A673 (cell line): ENCODE data around the gene NTMT2. TPM values are rescaled to one million over a fixed set of nuclear protein-coding genes. Genes with fewer than 3 reads are reported as not detected.

Experiments
- BruUV-seq: library from RNA; stranded (reverse); fragments of 400-500 nt; replicated peaks from 2 replicates; lab custom pipeline; 2021; lab: Mats Ljungman, UMichigan
- CTCF ChIA-PET: fragments of 300-600 bp; sonication (Branson Sonifier 250); formaldehyde crosslinking; loops from one replicate; lab custom pipeline; 2022; ENCODE audit warnings: antibody characterized with exemption; lab: Charles Lee
- POLR2A ChIA-PET: fragments of 300-600 bp; sonication (Branson Sonifier 250); formaldehyde crosslinking; loops from one replicate; lab custom pipeline; 2022; ENCODE audit warnings: antibody characterized with exemption; ENCODE audit not compliant: low non-redundant PET; lab: Charles Lee
- DNase-seq: peaks from one replicate; pipeline ENCODE4 v3.0.0-alpha.2; 2015; ENCODE audit warnings: low spot score
- H3K27ac ChIP-seq: fragments of 200-600 bp; sonication (generic); 2 replicates; pipeline ENCODE4 v1.5.1; 2016; ENCODE audit warnings: mixed run types, low read depth, mild to moderate bottlenecking, mixed read lengths, antibody characterized with exemption, low read length; ENCODE audit not compliant: poor library complexity, severe bottlenecking
- H3K27me3 ChIP-seq: fragments of 200-600 bp; sonication (generic); replicated peaks from 2 replicates; pipeline ENCODE4 v1.6.1; 2017; ENCODE audit warnings: mixed run types, low read depth, mild to moderate bottlenecking, mixed read lengths, antibody characterized with exemption, low read length; ENCODE audit not compliant: insufficient read depth, poor library complexity
- H3K36me3 ChIP-seq: fragments of 200-600 bp; sonication (generic); 2 replicates; pipeline ENCODE4 v1.6.1; 2016; ENCODE audit warnings: mixed run types, mild to moderate bottlenecking, mixed read lengths, antibody characterized with exemption, low read length; ENCODE audit not compliant: insufficient read depth, poor library complexity, severe bottlenecking
- H3K4me1 ChIP-seq: fragments of 200-600 bp; sonication (generic); 2 replicates; pipeline ENCODE4 v1.6.1; 2017; ENCODE audit warnings: mixed run types, mild to moderate bottlenecking, mixed read lengths, antibody characterized with exemption, low read length; ENCODE audit not compliant: insufficient read depth, poor library complexity, severe bottlenecking
- H3K4me3 ChIP-seq: fragments of 200-600 bp; sonication (generic); 2 replicates; pipeline ENCODE4 v1.5.1; 2016; ENCODE audit warnings: low read depth, mixed run types, mild to moderate bottlenecking, mixed read lengths, low read length; ENCODE audit not compliant: poor library complexity, severe bottlenecking
- H3K9me3 ChIP-seq: fragments of 200-600 bp; sonication (generic); 2 replicates; pipeline ENCODE4 v1.6.1; 2016; ENCODE audit warnings: mixed run types, low read depth, mild to moderate bottlenecking, mixed read lengths, antibody characterized with exemption, low read length; ENCODE audit not compliant: poor library complexity, severe bottlenecking
- CTCF ChIP-seq: fragments of 300-800, 200-600 bp; sonication (generic); conservative IDR thresholded peaks from 2 replicates; pipeline ENCODE4 v1.5.1; 2017; ENCODE audit warnings: low read depth, mild to moderate bottlenecking, antibody characterized with exemption, low read length, moderate library complexity, mixed read lengths
- EZH2 ChIP-seq: fragments of 200-600 bp; sonication (generic); IDR thresholded peaks from 2 replicates; pipeline ENCODE4 v1.6.1; 2017; ENCODE audit warnings: borderline replicate concordance, low read depth, mild to moderate bottlenecking, mixed read lengths, antibody characterized with exemption, low read length; ENCODE audit not compliant: poor library complexity, severe bottlenecking
- intact Hi-C: fragments of 100-400 bp; cut with micrococcal nuclease; formaldehyde crosslinking; loops from one replicate; pipeline ENCODE4 v1.10.0; 2022; ENCODE audit not compliant: unreplicated experiment
- total RNA-seq: library from RNA; stranded (reverse); gene quantifications from 2 replicates; pipeline ENCODE4 v1.2.3, GENCODE V29; 2021

NTMT2 gene
- total RNA-seq, 1 experiment from 2014 or later = not detected

- Histone ChIP-seq H3K36me3 (no peaks in the 10 kb centered on the region), H3K4me3 (no peak overlapping the region), H3K9me3 (no peaks in the 10 kb centered on the region), H3K27ac (no peak overlapping the region), H3K27me3 (no peaks in the 10 kb centered on the region), H3K4me1 (no peaks in the 10 kb centered on the region)
- CTCF ChIA-PET = no interaction called here
- POLR2A ChIA-PET = no interaction called here
- intact Hi-C loops = no loop called here
- BruUV-seq = no TSS peak
- no peak for DNase-seq
- no peak for TF ChIP-seq CTCF
- TF ChIP-seq EZH2 = no peak
These were observed 13.8 kb upstream of the NTMT2 start for GRCh38 chr1:170131984-170132383.

GRCh38 chr1:170133766-170134495, 11.8 kb upstream of the NTMT2 start:
- intact Hi-C loops = no loop called here
- Histone ChIP-seq H3K4me1 (no peaks in the 10 kb centered on the region), H3K36me3 (no peaks in the 10 kb centered on the region), H3K9me3 (no peaks in the 10 kb centered on the region), H3K27me3 (no peaks in the 10 kb centered on the region), H3K4me3 (no peak overlapping the region), H3K27ac (no peak overlapping the region)
- no peak for DNase-seq
- ChIA-PET CTCF (no interaction called here), POLR2A (no interaction called here)
- no peak for TF ChIP-seq EZH2
- no peak for TF ChIP-seq CTCF
- no TSS peak for BruUV-seq

GRCh38 chr1:170134521-170134920, 11.2 kb upstream of the NTMT2 start:
- intact Hi-C loops = no loop called here
- H3K4me3 ChIP-seq = no peak overlapping the region
- ChIA-PET CTCF (no interaction called here), POLR2A (no interaction called here)
- H3K9me3 ChIP-seq = no peaks in the 10 kb centered on the region
- H3K4me1 ChIP-seq = no peaks in the 10 kb centered on the region
- no peak for TF ChIP-seq EZH2
- TF ChIP-seq CTCF = no peak
- BruUV-seq = no TSS peak
- no peaks in the 10 kb centered on the region for H3K27me3 ChIP-seq
- DNase-seq = no peak
- no peak overlapping the region for H3K27ac ChIP-seq
- no peaks in the 10 kb centered on the region for H3K36me3 ChIP-seq
